Uterus (tissue), 4 donors: ENCODE measurements around the gene EVA1A. TPM values are rescaled to one million over a fixed set of nuclear protein-coding genes. Genes with fewer than 3 reads are reported as not detected.

Experiments used
- DNase-seq, 2 donors: peaks; one replicate each; pipeline ENCODE4 v3.0.0-alpha.2; 2019 to 2020
- H3K27ac ChIP-seq, 2 donors: fragments of 200-600 bp; sonication (generic); 1 replicate in 1 of 2; 2 replicates in 1 of 2; pipeline ENCODE4 v1.5.1; 2016 to 2018
- H3K27me3 ChIP-seq, 2 donors: fragments of 200-600 bp; sonication (generic); one replicate each; pipeline ENCODE4 v1.5.1; 2018 to 2019; ENCODE audit warnings: control low read depth in 1 of 2
- H3K36me3 ChIP-seq, 2 donors: fragments of 200-600 bp; sonication (generic); one replicate each; pipeline ENCODE4 v1.5.1; 2019; ENCODE audit warnings: control low read depth in 1 of 2
- H3K4me1 ChIP-seq, 2 donors: fragments of 200-600 bp; sonication (generic); one replicate each; pipeline ENCODE4 v1.5.1; 2018 to 2019; ENCODE audit warnings: control low read depth in 1 of 2
- H3K4me3 ChIP-seq, 2 donors: fragments of 200-600 bp; sonication (generic); 1 replicate in 1 of 2; 2 replicates in 1 of 2; pipeline ENCODE4 v1.5.1; 2018 to 2019; ENCODE audit warnings: mild to moderate bottlenecking in 1 of 2
- H3K9me3 ChIP-seq, 2 donors: fragments of 200-600 bp; sonication (generic); one replicate each; pipeline ENCODE4 v1.5.1; 2019; ENCODE audit warnings: control low read depth in 1 of 2
- POLR2A ChIP-seq, 2 donors: fragments of 450-650 bp; IDR thresholded peaks; one replicate each; pipeline ENCODE4 v1.6.1; 2016; ENCODE audit warnings: antibody characterized with exemption in 2 of 2, mild to moderate bottlenecking in 1 of 2, moderate library complexity in 1 of 2
- intact Hi-C: fragments of 100-400 bp; cut with DNase I; formaldehyde crosslinking; loops from one replicate; pipeline ENCODE4 v1.15.1; 2023; ENCODE audit warnings: low total_unique reads
- total RNA-seq, 4 donors: library from RNA; depleted of rRNA in 3 of 4; stranded (reverse); fragments of >200 nt in 3 of 4; gene quantifications; one replicate each; pipeline versions ENCODE4 v1.1.0 to v1.2.4, GENCODE V29; 2014 to 2023
- TF ChIP-seq, protein P1 (sequence below), 4 experiments: fragments of 200-600 bp in 2 of 4; fragments of 450-650 bp in 2 of 4; sonication (generic) in 2 of 4; IDR thresholded peaks; one replicate each; pipeline ENCODE4 v1.5.1; 2016 to 2019; ENCODE audit warnings: antibody characterized with exemption in 4 of 4, mild to moderate bottlenecking in 2 of 4, moderate library complexity in 1 of 4
- donor health status: DM: yes; HTN: yes; CAD: no.

Gene EVA1A
- total RNA-seq, 4 donors from 2014 or later: 1.2 to 22.1 (median 2.3) TPM; not detected in 1

DNA sequence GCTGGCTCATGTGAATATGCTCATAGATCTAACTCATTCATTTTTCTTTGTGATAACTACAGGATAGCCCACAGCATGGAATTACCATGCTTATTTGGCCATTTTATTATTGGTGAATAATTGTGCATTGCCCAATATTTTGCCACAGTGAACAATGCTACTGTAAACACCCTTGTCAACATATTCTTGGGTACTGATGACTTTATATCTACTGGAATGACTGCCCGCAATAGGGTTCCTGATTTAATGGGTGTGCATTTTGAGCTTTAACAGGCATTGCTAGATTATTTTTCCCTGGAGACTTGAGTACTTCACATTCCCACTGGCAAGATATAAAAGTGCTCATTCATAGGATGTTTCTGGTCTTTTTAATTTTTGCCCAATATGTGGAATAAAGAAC lies 42.7 kb upstream of the EVA1A start:
- H3K9me3 ChIP-seq: no peaks in the 10 kb centered on the region
- intact Hi-C loops: no loop called here
- H3K27me3 ChIP-seq: no peaks in the 10 kb centered on the region
- no peak overlapping the region for H3K4me3 ChIP-seq
- DNase-seq: no peak
- H3K27ac ChIP-seq: no peak overlapping the region
- no peak for TF ChIP-seq POLR2A (IDR thresholded peaks at IDR 0.05)
- TF ChIP-seq, protein P1, sequence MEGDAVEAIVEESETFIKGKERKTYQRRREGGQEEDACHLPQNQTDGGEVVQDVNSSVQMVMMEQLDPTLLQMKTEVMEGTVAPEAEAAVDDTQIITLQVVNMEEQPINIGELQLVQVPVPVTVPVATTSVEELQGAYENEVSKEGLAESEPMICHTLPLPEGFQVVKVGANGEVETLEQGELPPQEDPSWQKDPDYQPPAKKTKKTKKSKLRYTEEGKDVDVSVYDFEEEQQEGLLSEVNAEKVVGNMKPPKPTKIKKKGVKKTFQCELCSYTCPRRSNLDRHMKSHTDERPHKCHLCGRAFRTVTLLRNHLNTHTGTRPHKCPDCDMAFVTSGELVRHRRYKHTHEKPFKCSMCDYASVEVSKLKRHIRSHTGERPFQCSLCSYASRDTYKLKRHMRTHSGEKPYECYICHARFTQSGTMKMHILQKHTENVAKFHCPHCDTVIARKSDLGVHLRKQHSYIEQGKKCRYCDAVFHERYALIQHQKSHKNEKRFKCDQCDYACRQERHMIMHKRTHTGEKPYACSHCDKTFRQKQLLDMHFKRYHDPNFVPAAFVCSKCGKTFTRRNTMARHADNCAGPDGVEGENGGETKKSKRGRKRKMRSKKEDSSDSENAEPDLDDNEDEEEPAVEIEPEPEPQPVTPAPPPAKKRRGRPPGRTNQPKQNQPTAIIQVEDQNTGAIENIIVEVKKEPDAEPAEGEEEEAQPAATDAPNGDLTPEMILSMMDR (IDR thresholded peaks at IDR 0.05): no peak
- H3K36me3 ChIP-seq: no peaks in the 10 kb centered on the region
- H3K4me1 ChIP-seq: no peaks in the 10 kb centered on the region

DNA sequence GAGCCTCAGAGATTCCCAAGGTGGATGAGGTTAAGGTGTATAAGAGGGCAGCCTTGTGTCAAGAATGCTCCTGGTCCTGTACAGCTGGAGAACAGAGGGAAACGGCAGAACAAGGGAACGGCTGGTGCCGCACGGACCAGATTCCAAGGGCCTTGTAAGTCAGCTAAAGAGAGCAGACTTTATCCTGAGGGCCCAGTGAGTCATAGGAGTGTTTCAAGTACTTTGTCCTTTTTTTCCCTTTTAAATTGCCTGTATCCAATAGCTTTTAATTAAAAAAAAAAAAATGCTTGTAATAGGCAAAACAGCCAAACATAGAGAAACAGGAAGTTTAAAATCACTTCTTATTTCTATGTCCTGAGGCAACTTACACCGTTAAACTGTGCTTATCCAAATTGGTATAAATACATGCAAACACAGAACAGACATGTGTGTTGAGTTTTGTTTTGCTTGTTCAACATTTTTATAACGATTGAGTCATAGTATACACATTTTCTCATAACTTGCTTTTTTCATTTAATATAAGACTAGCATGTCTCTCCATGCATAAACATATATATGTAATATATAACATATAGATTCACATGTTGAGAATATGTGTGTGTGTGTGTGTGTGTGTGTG lies 42.1 kb upstream of the EVA1A start:
- intact Hi-C loops: no loop called here
- H3K4me3 ChIP-seq: no peak overlapping the region
- no peaks in the 10 kb centered on the region for H3K36me3 ChIP-seq
- H3K9me3 ChIP-seq: no peaks in the 10 kb centered on the region
- no peaks in the 10 kb centered on the region for H3K27me3 ChIP-seq
- no peaks in the 10 kb centered on the region for H3K4me1 ChIP-seq
- no peak for DNase-seq
- TF ChIP-seq, protein P1 (IDR thresholded peaks at IDR 0.05): no peak
- TF ChIP-seq POLR2A (IDR thresholded peaks at IDR 0.05): no peak
- no peak overlapping the region for H3K27ac ChIP-seq

DNA sequence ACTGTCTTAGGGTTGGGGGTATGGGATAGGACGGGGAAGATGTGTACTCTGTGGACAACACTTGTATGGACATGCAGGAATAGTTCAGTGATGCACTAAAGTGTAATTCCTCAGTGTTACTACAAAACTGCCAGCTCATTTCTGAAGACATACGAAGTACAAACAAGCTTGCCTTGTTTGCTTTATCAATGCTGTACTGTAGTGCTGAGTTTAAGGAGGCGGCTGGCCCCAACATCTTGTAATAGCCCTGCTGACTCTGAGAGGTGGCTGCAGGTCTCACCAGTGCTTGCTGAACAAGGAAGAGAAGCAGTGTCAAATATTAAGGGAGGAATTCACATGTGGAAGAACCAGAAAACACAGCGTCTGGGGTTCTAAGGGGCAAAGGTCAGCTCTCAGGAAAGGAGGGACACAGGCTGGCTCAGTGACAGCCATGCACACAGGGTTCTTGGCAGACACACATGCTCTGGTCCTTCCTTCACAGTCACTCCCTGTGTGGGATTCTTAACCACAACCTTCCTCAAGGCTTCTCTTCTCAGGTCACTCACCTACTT lies 39.8 kb upstream of the EVA1A start:
- H3K36me3 ChIP-seq: no peaks in the 10 kb centered on the region
- TF ChIP-seq POLR2A (IDR thresholded peaks at IDR 0.05): no peak
- TF ChIP-seq, protein P1 (IDR thresholded peaks at IDR 0.05): no peak
- no peaks in the 10 kb centered on the region for H3K9me3 ChIP-seq
- no peak overlapping the region for H3K4me3 ChIP-seq
- no peak overlapping the region for H3K27ac ChIP-seq
- no peak for DNase-seq
- no peaks in the 10 kb centered on the region for H3K27me3 ChIP-seq
- H3K4me1 ChIP-seq: no peaks in the 10 kb centered on the region
- intact Hi-C loops: no loop called here

DNA sequence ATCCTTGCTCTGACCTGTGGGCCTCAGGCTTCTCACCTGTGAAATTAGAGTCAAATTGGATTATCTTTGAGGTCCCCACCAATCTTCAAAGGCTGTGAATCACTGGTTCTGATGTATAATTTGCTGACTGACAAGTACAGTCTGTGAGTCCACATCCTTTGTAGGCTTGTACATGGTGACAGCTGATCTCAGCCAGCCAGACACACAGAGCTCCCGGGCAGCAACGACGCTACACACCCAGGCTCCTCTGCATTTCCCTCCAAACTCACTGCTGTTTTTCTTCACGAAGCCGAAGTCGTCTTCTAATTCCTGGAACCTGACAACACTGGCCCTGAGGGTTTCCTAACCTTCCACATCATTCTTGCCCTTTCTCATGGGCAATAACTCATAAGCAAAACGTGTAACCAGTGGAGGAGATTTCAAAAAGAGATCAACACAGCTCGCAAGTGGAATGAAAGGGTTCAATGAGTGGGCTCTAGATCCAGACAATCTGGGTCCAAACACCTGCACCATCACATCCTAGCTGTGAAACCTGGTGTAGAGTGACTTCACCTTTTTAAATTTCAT lies 37.9 kb upstream of the EVA1A start:
- no peak for TF ChIP-seq POLR2A (IDR thresholded peaks at IDR 0.05)
- TF ChIP-seq, protein P1 (IDR thresholded peaks at IDR 0.05): no peak
- intact Hi-C loops: no loop called here
- Histone ChIP-seq H3K4me3 (no peak overlapping the region), H3K4me1 (no peaks in the 10 kb centered on the region), H3K27ac (no peak overlapping the region), H3K36me3 (no peaks in the 10 kb centered on the region), H3K9me3 (no peaks in the 10 kb centered on the region), H3K27me3 (no peaks in the 10 kb centered on the region)
- no peak for DNase-seq

DNA sequence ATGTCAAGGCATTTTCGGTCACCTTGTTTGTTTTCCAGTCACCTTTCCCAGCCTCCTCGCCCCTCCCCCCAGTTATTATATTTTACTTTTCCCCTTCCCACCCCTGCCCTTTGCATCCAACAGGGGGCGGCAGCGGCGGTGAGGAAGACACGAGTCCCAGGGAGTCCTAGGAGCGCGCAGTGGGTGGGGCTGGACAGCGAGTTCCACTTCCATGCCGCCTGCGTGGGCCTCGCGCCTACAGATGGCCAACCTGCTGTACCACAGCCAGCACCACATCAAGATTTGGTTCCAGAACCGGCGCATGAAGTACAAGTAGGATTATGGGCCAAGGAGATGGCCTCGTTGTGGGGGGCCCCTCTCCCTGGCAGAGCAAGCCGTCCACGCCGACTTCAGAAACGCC lies 37.2 kb upstream of the EVA1A start:
- no peaks in the 10 kb centered on the region for H3K27me3 ChIP-seq
- H3K4me3 ChIP-seq: no peak overlapping the region
- DNase-seq: no peak
- H3K27ac ChIP-seq: no peak overlapping the region
- H3K4me1 ChIP-seq: no peaks in the 10 kb centered on the region
- no peak for TF ChIP-seq POLR2A (IDR thresholded peaks at IDR 0.05)
- TF ChIP-seq, protein P1 (IDR thresholded peaks at IDR 0.05): no peak
- intact Hi-C loops: no loop called here
- no peaks in the 10 kb centered on the region for H3K36me3 ChIP-seq
- H3K9me3 ChIP-seq: no peaks in the 10 kb centered on the region
